MCF 10A (cell line): ENCODE results near the gene ADO. TPM values are rescaled to one million over a fixed set of nuclear protein-coding genes. Genes with fewer than 3 reads are reported as not detected.

ENCODE experiments used
- BruUV-seq: library from RNA; stranded (reverse); fragments of 400-500 nt; replicated peaks from 2 replicates; lab custom pipeline; 2021; lab: Mats Ljungman, UMichigan
- CTCF ChIA-PET: fragments of 300-600 bp; sonication (Branson Sonifier 250); formaldehyde crosslinking; extraction: SDS; loops from one replicate; lab custom pipeline; 2021; ENCODE audit warnings: antibody characterized with exemption, inconsistent platforms; lab: Yijun Ruan, JAX
- POLR2A ChIA-PET: fragments of 300-600, 350-650 bp; sonication (Branson Sonifier 250); formaldehyde crosslinking; extraction: SDS; loops from one replicate; lab custom pipeline; 2020; ENCODE audit warnings: antibody characterized with exemption, inconsistent platforms; lab: Yijun Ruan, JAX
- DNase-seq: peaks from one replicate; pipeline ENCODE4 v3.0.0-alpha.2; 2018; ENCODE audit not compliant: unreplicated experiment
- H3K27ac Mint-ChIP-seq: one replicate; pipeline ENCODE4 v1.8.0; 2022; ENCODE audit warnings: mild to moderate bottlenecking, low read depth, mixed read lengths; ENCODE audit not compliant: unreplicated experiment
- H3K27me3 Mint-ChIP-seq: one replicate; pipeline ENCODE4 v1.8.0; 2022; ENCODE audit warnings: mixed read lengths; ENCODE audit not compliant: insufficient read depth, unreplicated experiment
- H3K36me3 Mint-ChIP-seq: one replicate; pipeline ENCODE4 v1.8.0; 2022; ENCODE audit warnings: mild to moderate bottlenecking, moderate library complexity, mixed read lengths; ENCODE audit not compliant: insufficient read depth, unreplicated experiment
- H3K4me1 Mint-ChIP-seq: one replicate; pipeline ENCODE4 v1.8.0; 2022; ENCODE audit warnings: mixed read lengths; ENCODE audit not compliant: insufficient read depth, unreplicated experiment
- H3K4me3 Mint-ChIP-seq: one replicate; pipeline ENCODE4 v1.8.0; 2022; ENCODE audit warnings: mild to moderate bottlenecking, moderate library complexity, mixed read lengths; ENCODE audit not compliant: unreplicated experiment
- H3K9me3 Mint-ChIP-seq: one replicate; pipeline ENCODE4 v1.8.0; 2022; ENCODE audit warnings: mixed read lengths; ENCODE audit not compliant: unreplicated experiment
- intact Hi-C: fragments of 100-400 bp; cut with micrococcal nuclease; formaldehyde crosslinking; loops from 2 replicates; pipeline ENCODE4 v1.14.1; 2022
- total RNA-seq: library from RNA; stranded (reverse); gene quantifications from 2 replicates; pipeline ENCODE4 v1.2.3, GENCODE V29; 2022
- TF ChIP-seq, protein P1 (sequence below): fragments of 200-600 bp; IDR thresholded peaks from one replicate; pipeline ENCODE4 v1.8.0; 2022; ENCODE audit warnings: antibody characterized with exemption, mild to moderate bottlenecking; ENCODE audit not compliant: unreplicated experiment

Gene ADO
- total RNA-seq, 1 experiment from 2014 or later = 24.3 TPM

DNA sequence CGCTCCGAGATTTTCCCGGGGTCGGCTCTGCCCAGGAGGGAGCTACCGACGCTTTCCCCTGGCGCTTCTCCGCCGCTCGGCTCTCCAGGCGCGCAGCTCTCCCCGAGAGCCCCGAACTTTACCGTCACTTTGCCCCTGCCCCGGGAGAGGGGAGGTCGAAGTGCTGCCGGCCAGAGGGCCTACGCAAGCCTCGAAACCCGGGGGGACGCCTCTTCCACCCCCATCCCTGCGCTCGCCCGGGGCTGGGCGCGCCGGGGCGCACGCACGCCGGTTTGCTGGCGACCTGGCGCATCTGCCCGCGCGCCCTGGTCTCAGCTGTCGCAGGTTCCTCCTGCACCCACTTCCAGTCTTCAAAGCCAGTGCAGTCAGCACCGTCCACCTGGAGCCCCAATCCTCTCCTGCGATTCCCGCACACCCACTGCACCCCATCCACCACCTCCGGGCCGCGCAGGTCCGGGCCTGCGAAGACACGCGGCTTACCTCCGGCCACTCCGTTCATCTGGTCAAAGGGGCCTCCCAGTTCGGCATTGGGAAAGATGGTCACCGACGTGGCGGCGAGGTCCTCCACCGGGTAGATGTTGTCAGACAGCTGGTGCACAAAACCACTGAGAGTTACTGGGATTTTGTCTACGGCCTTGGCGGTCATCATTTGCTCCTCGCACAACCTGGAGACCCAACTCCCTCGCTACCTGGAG lies 11.0 kb downstream of the ADO start:
- H3K4me1 Mint-ChIP-seq = peaks cover 24% of the 10 kb centered on the region
- H3K4me3 Mint-ChIP-seq = peak overlapping the region; percentile 95
- no peak for DNase-seq
- no peaks in the 10 kb centered on the region for H3K27me3 Mint-ChIP-seq
- peaks cover 4% of the 10 kb centered on the region for H3K36me3 Mint-ChIP-seq
- ChIA-PET CTCF (interaction anchor here (0.6 to 2.4 kb wide), 6 partner anchors 13 to 352 kb away, joined by 3 to 9 read pairs (median 3); no protein-coding TSS in a partner anchor), POLR2A (interaction anchor here (0.7 to 5.7 kb wide), 5 partner anchors 10 to 873 kb away, joined by 3 to 94 read pairs (median 4); partner anchors contain the start of genes ADO and NRBF2)
- intact Hi-C loops = loop anchor here (1.0 to 5.0 kb wide), 6 partner anchors 11 to 568 kb away; partner anchors contain the start of gene ADO
- H3K9me3 Mint-ChIP-seq = no peaks in the 10 kb centered on the region
- TF ChIP-seq, protein P1, sequence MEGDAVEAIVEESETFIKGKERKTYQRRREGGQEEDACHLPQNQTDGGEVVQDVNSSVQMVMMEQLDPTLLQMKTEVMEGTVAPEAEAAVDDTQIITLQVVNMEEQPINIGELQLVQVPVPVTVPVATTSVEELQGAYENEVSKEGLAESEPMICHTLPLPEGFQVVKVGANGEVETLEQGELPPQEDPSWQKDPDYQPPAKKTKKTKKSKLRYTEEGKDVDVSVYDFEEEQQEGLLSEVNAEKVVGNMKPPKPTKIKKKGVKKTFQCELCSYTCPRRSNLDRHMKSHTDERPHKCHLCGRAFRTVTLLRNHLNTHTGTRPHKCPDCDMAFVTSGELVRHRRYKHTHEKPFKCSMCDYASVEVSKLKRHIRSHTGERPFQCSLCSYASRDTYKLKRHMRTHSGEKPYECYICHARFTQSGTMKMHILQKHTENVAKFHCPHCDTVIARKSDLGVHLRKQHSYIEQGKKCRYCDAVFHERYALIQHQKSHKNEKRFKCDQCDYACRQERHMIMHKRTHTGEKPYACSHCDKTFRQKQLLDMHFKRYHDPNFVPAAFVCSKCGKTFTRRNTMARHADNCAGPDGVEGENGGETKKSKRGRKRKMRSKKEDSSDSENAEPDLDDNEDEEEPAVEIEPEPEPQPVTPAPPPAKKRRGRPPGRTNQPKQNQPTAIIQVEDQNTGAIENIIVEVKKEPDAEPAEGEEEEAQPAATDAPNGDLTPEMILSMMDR = no peak
- H3K27ac Mint-ChIP-seq = peak overlapping the region; percentile 95
- TSS peak; percentile 91 for BruUV-seq

DNA sequence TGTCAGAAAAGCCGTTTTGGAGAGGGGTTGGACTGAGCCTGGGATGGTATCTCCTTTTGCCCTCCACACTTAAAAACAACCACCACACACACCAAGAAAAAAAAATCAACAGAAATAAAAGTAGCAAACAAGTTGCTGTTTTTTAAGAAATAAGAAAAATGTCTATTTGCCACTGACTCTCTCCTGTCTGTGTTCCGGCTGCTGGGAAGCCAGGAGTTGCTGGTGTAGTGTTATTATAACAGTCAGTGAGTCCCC lies 11.5 kb downstream of the ADO start:
- H3K4me1 Mint-ChIP-seq = peaks cover 24% of the 10 kb centered on the region
- H3K9me3 Mint-ChIP-seq = no peaks in the 10 kb centered on the region
- intact Hi-C loops = loop anchor here (1.0 to 5.0 kb wide), 6 partner anchors 12 to 569 kb away; partner anchors contain the start of gene ADO
- no peaks in the 10 kb centered on the region for H3K27me3 Mint-ChIP-seq
- H3K36me3 Mint-ChIP-seq = no peaks in the 10 kb centered on the region
- ChIA-PET POLR2A (interaction anchor here (0.7 to 5.7 kb wide), 5 partner anchors 10 to 873 kb away, joined by 3 to 94 read pairs (median 4); partner anchors contain the start of genes ADO and NRBF2), CTCF (interaction anchor here (0.6 to 2.4 kb wide), 7 partner anchors 13 to 351 kb away, joined by 3 to 9 read pairs (median 4); no protein-coding TSS in a partner anchor)
- no peak for DNase-seq
- no TSS peak for BruUV-seq
- H3K4me3 Mint-ChIP-seq = peak overlapping the region; percentile 95
- TF ChIP-seq, protein P1 = no peak
- peak overlapping the region; percentile 95 for H3K27ac Mint-ChIP-seq

DNA sequence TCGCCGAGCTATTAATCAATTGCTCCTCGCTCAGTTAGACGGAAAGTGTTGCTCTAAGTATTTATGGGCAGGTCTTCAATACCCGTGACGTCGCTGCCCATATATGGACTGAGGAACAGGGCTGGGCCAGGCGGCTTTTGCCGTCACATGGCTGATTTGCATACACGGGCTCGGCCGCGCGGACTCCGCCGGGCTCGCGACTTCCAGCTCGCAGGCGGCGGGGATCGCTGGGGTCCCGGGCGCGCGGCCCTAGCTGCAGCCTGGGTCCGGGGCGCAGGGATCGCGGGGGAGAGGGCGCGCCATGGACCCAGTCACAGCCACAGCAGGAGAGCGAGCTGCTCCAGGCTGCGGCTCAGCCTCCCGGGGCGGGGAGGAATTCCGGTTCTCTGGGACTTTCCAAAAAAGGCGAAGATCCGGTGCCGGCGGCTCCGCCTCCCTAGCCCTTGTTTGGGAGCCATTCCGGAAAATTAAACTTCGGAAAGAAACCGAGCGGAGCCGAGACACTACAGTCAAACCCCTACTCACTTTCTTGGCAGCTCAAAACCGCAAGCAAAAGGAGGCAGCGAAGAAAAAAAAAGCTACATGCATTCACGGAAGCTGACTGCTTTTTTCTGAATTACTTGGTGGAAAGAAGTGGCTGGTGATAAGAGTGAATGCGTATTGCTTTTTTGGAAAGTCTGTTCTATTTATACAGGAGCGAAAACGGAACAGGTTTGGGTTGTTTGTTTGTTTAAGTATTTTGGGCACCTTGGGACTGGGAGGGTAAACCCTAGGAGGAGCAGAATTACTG lies 12.0 kb downstream of the ADO start, which contains the start of gene EGR2:
Gene EGR2, minus strand, starts transcription at position 36 of the 790 bp plus-strand sequence. CDS start 337 bp downstream, outside the sequence.
- DNase-seq = peak; percentile 93
- CTCF ChIA-PET = interaction anchor here (0.5 to 2.4 kb wide), 10 partner anchors 9 to 472 kb away, joined by 3 to 24 read pairs (median 4); no protein-coding TSS in a partner anchor
- peaks cover 24% of the 10 kb centered on the region for H3K4me1 Mint-ChIP-seq

More for the DNA sequence above, 12.0 kb downstream of the ADO start, which contains the start of gene EGR2:
- peak within 1 kb of the TSS; percentile 95 for H3K27ac Mint-ChIP-seq
- H3K27me3 Mint-ChIP-seq = no peaks in the 10 kb centered on the region
- H3K36me3 Mint-ChIP-seq = no peaks in the 10 kb centered on the region
- POLR2A ChIA-PET = interaction anchor here (0.5 to 5.7 kb wide), 8 partner anchors 11 to 872 kb away, joined by 3 to 94 read pairs (median 4); partner anchors contain the start of genes ADO and NRBF2
- no TSS peak for BruUV-seq
- no peaks in the 10 kb centered on the region for H3K9me3 Mint-ChIP-seq
- intact Hi-C loops = loop anchor here (1.0 to 5.0 kb wide), 6 partner anchors 12 to 569 kb away; partner anchors contain the start of gene ADO
- peak within 1 kb of the TSS; percentile 95 for H3K4me3 Mint-ChIP-seq
- TF ChIP-seq, protein P1 = no peak
